ENCODE data around the gene NR1H4.
"Not testable (repeated sequence)": the region's sequence is repeated elsewhere in the genome, so short reads cannot be mapped to it uniquely, and the experiment has no call there.

NR1H4 gene

DNA sequence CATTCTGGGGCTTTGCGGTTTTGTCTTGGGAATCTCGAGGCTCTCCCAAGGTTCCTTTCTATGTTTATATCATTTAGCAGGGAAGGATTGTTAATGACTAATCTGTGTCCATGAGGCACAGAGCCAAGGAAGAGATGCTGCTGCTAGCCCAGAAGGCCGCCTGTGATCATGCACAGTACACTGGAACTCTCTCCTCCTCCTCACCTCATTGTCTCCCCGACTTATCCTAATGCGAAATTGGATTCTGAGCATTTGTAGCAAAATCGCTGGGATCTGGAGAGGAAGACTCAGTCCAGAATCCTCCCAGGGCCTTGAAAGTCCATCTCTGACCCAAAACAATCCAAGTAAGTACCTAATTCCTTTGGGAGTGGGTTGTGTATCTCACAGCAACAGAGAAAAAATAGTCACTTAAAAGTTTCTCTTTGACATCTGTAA lies at the start of gene NR1H4:
TSS of gene NR1H4 (plus strand) at position 151 of the 435 bp plus-strand sequence. CDS start 19,458 bp downstream, outside the sequence.
- H3K27ac ChIP-seq: no peak within 1 kb of the TSS

GRCh38 chr12:100426145-100426544 lies 47.5 kb upstream of the NR1H4 start:
- no peak overlapping the region for H3K27ac ChIP-seq
- TF ChIP-seq, protein P1, sequence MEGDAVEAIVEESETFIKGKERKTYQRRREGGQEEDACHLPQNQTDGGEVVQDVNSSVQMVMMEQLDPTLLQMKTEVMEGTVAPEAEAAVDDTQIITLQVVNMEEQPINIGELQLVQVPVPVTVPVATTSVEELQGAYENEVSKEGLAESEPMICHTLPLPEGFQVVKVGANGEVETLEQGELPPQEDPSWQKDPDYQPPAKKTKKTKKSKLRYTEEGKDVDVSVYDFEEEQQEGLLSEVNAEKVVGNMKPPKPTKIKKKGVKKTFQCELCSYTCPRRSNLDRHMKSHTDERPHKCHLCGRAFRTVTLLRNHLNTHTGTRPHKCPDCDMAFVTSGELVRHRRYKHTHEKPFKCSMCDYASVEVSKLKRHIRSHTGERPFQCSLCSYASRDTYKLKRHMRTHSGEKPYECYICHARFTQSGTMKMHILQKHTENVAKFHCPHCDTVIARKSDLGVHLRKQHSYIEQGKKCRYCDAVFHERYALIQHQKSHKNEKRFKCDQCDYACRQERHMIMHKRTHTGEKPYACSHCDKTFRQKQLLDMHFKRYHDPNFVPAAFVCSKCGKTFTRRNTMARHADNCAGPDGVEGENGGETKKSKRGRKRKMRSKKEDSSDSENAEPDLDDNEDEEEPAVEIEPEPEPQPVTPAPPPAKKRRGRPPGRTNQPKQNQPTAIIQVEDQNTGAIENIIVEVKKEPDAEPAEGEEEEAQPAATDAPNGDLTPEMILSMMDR (conservative IDR thresholded peaks at IDR 0.05): no peak

More for the DNA sequence above, at the start of gene NR1H4:
- TF ChIP-seq, protein P1 (conservative IDR thresholded peaks at IDR 0.05): no peak

GRCh38 chr12:100427078-100427477 lies 46.6 kb upstream of the NR1H4 start:
- TF ChIP-seq, protein P1 (conservative IDR thresholded peaks at IDR 0.05): no peak
- no peak overlapping the region for H3K27ac ChIP-seq

DNA sequence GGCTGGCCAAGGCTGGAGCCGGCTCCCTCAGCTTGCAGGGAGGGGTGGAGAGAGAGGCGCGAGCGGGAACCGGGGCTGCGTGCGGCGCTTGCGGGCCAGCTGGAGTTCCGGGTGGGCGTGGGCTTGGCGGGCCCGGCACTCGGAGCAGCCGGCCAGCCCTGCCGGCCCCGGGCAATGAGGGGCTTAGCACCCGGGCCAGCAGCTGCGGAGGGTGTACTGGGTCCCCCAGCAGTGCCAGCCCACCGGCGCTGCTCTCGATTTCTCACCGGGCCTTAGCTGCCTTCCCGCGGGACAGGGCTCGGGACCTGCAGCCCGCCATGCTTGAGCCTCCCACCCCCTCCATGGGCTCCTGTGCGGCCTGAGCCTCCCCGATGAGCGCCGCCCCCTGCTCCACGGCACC lies 43.4 kb upstream of the NR1H4 start:
- not testable (repeated sequence) for H3K27ac ChIP-seq

- TF ChIP-seq, protein P1 (conservative IDR thresholded peaks at IDR 0.05): no peak
- no peak overlapping the region for H3K27ac ChIP-seq
These were observed 40.0 kb upstream of the NR1H4 start for GRCh38 chr12:100433701-100434100.

DNA sequence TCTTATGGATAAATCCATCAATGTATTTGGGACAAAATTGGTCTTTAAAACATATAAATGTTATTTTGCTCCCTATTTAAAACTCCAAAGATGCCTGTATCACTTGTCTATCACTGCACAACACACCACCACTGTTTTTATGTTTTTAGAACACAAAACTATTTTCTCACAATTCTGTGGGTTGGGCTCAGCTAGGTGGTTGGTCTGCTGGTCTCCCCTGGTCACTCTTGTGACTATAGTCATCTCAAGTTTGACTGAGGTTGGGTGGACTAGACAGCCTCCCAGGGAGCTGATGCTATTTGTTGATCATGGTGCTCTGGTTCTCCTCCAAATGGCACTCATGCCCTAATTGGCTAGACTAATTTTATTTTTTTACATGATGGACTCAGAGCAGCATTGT lies 39.5 kb upstream of the NR1H4 start:
- no peak overlapping the region for H3K27ac ChIP-seq
- TF ChIP-seq, protein P1 (conservative IDR thresholded peaks at IDR 0.05): no peak

DNA sequence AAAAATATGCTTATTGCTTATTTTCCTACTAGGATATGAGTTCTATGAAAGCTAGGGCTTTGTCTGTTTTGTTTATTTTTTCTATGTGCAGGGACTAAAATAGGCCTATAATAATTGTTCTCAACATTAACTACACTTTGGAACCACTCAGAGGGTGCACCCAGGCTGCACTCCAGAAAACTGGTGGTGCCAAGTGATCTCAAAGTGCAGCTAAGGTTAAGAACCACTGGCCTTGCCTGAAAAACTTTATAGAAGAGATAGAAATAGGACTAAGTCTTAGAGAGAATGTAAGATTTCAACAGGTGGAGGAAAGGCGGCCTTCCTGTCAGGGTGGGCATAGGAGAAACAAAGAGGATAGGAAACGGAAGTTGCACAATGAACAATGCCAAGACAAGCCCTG lies 37.7 kb upstream of the NR1H4 start:
- H3K27ac ChIP-seq: no peak overlapping the region
- TF ChIP-seq, protein P1 (conservative IDR thresholded peaks at IDR 0.05): no peak

DNA sequence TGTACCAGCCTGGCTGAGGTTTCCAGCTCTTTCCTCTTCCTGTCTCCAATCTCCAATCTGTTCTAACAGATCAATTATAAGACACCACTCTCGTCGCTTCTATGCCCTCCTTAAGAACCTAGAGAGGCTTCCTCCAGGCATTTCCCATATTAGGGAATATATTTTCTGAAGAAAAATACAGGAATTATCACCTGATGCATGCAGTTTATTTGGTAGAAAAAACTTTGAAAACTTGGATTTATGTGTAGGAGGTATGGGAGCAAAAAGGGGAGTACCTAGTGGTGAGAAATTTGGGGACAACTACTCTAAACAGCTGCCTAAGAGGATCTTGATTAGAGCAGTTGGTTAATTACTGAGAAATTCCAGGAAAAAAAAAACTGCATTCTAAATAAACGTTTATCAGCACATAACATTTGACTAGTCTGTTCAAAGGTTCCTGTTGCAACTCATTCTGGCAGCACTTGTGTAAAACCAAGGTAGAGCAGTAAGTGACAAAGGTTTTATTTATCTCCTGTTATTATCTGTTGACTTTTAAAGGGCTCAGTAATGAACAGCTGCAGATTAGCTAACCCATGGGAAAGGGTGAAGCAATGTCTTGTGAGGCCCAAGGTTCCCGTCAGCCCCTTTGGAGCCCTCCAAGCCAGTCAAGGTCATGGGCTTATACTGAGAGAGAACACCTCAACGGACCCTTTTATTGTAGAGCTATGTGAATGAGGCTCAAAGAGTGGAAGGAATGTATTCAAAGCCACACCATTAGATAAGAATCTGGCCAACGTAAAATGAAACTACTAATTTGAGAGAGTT lies 36.4 kb upstream of the NR1H4 start:
- H3K27ac ChIP-seq: no peak overlapping the region
- TF ChIP-seq, protein P1 (conservative IDR thresholded peaks at IDR 0.05): no peak

Data from VCaP (cell line).